ENCODE data around the gene SLC39A8.
A peak's percentile ranks its signal among the peaks of the same experiment; 100 is the strongest.
"Not testable (repeated sequence)": the region's sequence is repeated elsewhere in the genome, so short reads cannot be mapped to it uniquely, and the experiment has no call there.

Gene SLC39A8

DNA sequence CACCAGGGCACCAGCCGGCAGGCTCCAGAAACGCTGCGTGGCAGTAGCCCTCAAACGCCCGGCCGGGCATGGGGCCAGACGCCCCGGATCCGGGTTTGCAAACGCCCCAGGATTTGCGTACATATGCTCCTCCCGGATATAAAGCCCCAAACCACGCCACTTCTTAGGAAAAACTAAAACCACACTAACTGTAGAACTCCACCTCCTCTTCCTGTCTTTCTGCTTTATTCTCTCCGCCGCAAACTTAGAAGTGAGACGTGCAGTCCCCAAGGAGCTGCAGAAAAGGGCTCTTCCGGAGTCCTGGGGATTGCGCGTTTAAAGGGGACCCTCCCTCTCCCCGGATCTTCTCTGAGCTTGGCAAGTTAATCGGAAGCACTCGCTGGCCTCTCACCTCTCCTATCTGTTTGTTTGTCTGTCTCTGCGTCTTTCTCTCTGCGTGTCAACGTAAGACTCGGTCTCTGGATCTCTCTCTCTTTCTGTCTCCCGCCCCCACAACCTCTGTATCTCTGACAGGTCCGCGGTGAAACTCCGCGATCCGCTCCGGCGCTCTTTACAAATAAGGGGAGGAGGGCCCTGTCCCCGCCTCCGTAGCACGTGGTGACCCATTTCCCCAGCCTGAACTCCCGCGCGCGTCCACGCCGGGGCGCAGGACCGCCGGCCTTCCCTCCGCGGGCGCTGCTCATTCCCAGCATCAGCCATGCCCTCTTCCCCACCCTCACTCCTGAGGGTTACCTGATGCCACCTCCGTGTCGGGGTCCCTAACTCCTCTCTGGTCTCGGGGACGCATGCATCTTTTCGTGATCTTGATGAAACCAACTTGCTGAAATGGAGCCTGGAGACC lies at the start of gene SLC39A8:
Gene SLC39A8, minus strand, starts transcription at position 529 of the 841 bp plus-strand sequence. CDS start 820 bp downstream, outside the sequence.
- H3K4me3 ChIP-seq (ENCODE audit: low read length) = peak within 1 kb of the TSS; percentile 86
- DNase-seq (ENCODE audit: low read depth) = peak; percentile 50
- TF ChIP-seq CTCF (conservative IDR thresholded peaks at IDR 0.05; ENCODE audit: low read depth, low read length) = peak; percentile 76

GRCh38 chr4:102392033-102392744 lies 46.9 kb upstream of the SLC39A8 start:
- H3K4me3 ChIP-seq (ENCODE audit: low read length) = no peak overlapping the region
- TF ChIP-seq CTCF (conservative IDR thresholded peaks at IDR 0.05; ENCODE audit: low read depth, low read length) = no peak
- DNase-seq (ENCODE audit: low read depth) = peak; percentile 8

DNA sequence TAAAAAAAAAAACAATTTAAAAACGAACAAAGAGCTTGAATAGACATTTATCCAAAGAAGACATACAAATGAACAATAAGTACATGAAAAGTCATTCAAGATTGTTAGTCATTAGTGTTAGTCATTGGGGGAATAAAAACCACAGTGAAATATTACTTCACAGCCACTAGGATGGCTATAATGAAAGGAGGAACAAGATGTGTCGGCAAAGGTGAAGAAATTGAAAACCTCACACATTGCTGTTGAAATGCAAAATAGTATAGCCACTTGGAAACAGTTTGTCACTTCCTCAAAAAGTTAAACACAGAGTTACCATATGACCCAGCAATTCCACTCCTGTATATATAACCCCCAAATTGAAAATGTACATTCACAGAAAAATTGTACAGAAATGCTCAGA lies 45.2 kb upstream of the SLC39A8 start:
- DNase-seq (ENCODE audit: low read depth) = no peak

DNA sequence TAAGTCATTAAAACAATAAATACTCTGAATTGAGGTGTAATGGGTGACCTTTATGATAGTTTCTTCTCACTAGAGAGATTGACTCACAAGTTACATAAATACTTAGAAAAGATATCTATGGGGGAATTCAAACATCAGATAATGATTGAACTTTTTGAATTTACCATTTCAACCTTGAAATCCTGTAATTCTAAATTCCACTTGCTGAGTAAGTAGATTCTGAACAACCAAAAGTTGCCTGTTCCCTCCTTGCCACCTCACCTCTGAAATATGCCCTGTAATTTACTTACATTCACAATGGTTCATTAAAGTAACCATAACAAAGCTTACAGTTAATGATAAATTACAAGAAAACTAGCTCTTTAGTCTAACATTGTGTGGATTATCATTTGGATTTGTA lies 43.3 kb upstream of the SLC39A8 start:
- TF ChIP-seq CTCF (conservative IDR thresholded peaks at IDR 0.05; ENCODE audit: low read depth, low read length) = no peak
- DNase-seq (ENCODE audit: low read depth) = no peak
- H3K4me3 ChIP-seq (ENCODE audit: low read length) = no peak overlapping the region

More for the DNA sequence above, 45.2 kb upstream of the SLC39A8 start:
- TF ChIP-seq CTCF (conservative IDR thresholded peaks at IDR 0.05; ENCODE audit: low read depth, low read length) = no peak
- H3K4me3 ChIP-seq (ENCODE audit: low read length) = no peak overlapping the region

DNA sequence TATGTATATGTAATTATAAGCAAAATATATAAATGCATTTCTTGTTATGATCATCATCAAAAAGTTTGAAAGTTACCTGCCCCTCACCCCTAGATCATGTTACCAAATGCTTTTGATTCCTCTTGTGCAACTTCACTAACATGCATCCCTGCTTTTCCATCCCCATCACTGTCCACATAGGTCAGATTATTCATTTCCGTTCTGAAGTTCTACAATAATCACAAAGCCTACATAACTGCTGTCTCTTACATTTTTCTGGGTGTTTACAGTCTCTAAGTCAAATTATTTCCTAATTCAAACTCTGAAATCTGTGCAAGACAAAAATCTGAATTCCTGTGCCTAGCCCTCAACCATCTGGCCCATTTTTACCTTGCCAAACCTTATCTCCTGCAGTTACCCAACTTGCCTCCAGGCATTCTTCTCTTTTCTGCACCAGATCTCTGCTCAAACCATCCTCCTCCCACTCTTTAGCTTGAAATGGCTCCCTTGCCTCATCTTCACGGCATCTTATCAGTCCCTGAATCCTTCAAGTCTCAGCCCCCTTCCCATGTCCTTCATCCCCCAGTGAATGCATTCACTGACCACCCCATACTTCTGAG lies 42.4 kb upstream of the SLC39A8 start:
- H3K4me3 ChIP-seq (ENCODE audit: low read length) = no peak overlapping the region
- DNase-seq (ENCODE audit: low read depth) = no peak
- no peak for TF ChIP-seq CTCF (conservative IDR thresholded peaks at IDR 0.05; ENCODE audit: low read depth, low read length)

GRCh38 chr4:102386966-102387365 lies 41.7 kb upstream of the SLC39A8 start:
- TF ChIP-seq CTCF (conservative IDR thresholded peaks at IDR 0.05; ENCODE audit: low read depth, low read length) = no peak
- no peak for DNase-seq (ENCODE audit: low read depth)
- H3K4me3 ChIP-seq (ENCODE audit: low read length) = no peak overlapping the region

DNA sequence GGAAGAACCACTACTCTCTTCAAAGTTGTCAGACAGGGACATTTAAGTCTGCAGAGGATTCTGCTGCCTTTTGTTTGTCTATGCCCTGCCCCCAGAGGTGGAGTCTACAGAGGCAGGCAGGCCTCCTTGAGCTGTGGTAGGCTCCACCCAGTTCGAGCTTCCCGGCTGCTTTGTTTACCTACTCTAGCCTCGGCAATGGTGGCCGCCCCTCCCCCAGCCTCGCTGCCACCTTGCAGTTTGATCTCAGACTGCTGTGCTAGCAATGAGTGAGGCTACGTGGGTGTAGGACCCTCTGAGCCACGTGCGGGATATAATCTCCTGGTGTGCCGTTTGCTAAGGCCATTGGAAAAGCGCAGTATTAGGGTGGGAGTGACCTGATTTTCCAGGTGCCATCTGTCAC lies 35.0 kb upstream of the SLC39A8 start:
- DNase-seq (ENCODE audit: low read depth); H3K4me3 ChIP-seq (ENCODE audit: low read length): not testable (repeated sequence)

Data from retinal pigment epithelial cell (primary cell).